ENCODE results near the gene BPGM.
"Not testable (repeated sequence)": the region's sequence is repeated elsewhere in the genome, so short reads cannot be mapped to it uniquely, and the experiment has no call there.

BPGM gene

DNA sequence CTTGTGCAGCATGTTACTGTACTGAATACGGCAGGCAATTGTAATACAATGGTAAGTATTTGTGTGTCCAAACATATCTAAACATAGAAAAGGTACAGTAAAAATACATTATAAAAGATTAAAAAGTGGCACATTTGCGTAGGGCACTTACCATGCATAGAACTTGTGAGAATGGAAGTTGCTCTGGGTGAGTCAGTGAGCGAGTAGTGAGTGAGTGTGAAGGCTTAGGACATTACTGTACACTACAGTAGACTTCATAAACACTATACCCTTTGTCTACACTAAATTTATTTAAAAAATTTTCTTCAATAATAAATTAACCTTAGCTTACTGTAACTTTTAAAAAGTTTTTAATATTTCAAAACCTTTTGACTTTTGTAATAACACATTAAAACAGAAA lies 37.5 kb downstream of the BPGM start:
- in situ Hi-C loops (cut with HindIII; ENCODE audit: low pct_unique_long_range_greater_than_20kb, low sequenced_read_pairs): no loop called here
- DNase-seq (ENCODE audit: low read depth in 1 of 2, low spot score in 1 of 2): no peak
- TF ChIP-seq JUND (IDR thresholded peaks at IDR 0.05; ENCODE audit: low read depth): no peak

DNA sequence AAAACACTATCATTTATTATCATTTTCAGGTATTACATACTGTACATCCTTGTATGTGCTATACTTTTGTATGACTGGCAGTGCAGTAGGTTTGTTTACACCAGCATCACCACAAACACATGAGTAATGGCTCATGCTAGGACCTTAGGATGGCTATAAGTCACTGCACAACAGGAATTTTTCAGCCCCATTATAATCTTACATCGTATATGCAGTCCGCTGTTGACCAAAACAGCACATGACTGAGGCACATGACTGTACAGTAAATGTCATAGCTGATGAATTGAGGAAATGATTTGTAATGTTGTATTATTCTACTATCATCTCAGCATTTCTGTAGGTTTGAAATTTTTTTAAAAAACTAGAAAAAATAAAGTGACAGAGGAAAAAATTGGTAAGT lies 38.6 kb downstream of the BPGM start:
- in situ Hi-C loops (cut with HindIII; ENCODE audit: low pct_unique_long_range_greater_than_20kb, low sequenced_read_pairs): no loop called here
- no peak for TF ChIP-seq JUND (IDR thresholded peaks at IDR 0.05; ENCODE audit: low read depth)
- DNase-seq (ENCODE audit: low read depth in 1 of 2, low spot score in 1 of 2): no peak

DNA sequence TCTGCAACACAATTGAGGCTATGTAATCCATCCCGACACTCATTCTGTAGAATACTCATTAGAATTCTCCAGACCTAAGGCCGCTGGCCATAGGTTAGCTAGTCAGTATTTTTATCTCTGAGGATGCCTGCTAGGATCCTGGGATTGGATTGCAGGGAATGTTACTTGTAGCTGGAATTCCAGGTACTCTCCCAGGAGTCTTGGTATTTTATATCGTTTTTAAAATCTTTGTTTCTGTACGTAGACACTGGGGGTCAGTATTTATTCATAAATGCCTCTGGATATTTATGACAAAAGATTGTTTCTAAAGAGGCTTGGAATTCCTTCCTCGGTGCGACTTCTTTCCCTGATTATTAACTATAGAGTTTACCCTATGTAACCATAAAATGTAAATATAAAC lies 40.1 kb downstream of the BPGM start:
- in situ Hi-C loops (cut with HindIII; ENCODE audit: low pct_unique_long_range_greater_than_20kb, low sequenced_read_pairs): no loop called here
- DNase-seq (ENCODE audit: low read depth in 1 of 2, low spot score in 1 of 2): peak in 1 of 2 experiments; percentile 28
- no peak for TF ChIP-seq JUND (IDR thresholded peaks at IDR 0.05; ENCODE audit: low read depth)

- DNase-seq (ENCODE audit: low read depth in 1 of 2, low spot score in 1 of 2); in situ Hi-C loops (cut with HindIII; ENCODE audit: low pct_unique_long_range_greater_than_20kb, low sequenced_read_pairs): not testable (repeated sequence)
These were observed 42.9 kb downstream of the BPGM start for GRCh38 chr7:134689550-134689949.

GRCh38 chr7:134690016-134690415 lies 43.4 kb downstream of the BPGM start:
- in situ Hi-C loops (cut with HindIII; ENCODE audit: low pct_unique_long_range_greater_than_20kb, low sequenced_read_pairs): no loop called here
- peak in 1 of 2 experiments; percentile 48 for DNase-seq (ENCODE audit: low read depth in 1 of 2, low spot score in 1 of 2)
- TF ChIP-seq JUND (IDR thresholded peaks at IDR 0.05; ENCODE audit: low read depth): no peak

- TF ChIP-seq JUND (IDR thresholded peaks at IDR 0.05; ENCODE audit: low read depth): no peak
- in situ Hi-C loops (cut with HindIII; ENCODE audit: low pct_unique_long_range_greater_than_20kb, low sequenced_read_pairs): no loop called here
- DNase-seq (ENCODE audit: low read depth in 1 of 2, low spot score in 1 of 2): no peak
These were observed 44.2 kb downstream of the BPGM start for GRCh38 chr7:134690614-134691504.

DNA sequence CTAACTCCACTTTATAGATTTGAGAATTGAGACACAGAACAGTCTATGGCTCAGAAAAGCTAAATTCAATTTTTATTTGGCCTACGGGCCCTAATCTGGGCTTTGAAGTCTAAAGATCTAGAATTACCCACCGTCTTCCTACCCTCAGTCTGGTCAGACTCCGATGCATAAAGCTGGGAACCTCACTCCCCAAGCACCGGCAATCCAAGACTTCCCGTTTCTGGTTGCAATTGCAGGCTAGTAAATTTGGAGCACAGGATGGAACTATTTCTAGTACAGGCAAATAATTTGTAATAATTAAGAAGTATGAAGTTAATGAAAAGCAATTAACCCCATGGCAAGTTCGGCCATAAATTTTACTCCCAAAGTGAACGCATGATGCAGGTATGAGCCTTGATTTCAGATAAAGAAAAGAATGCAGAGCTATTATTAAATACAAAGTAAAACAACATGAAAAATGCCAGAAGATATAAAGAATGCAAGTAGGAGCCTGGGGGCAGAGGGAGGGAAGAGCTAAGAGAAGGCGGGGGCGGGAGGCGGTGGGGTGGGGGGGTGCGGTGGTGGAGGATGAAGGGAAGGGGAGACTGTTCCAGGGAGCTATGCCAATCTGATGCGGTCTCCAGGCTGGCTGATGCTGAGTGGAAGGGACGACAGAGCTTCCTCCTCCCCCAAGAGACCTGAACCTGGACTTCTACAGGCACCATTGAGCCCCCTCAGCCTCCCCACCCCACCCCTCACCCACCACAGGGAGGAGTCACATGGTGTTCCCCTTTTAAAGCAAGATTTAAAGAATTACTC lies 45.1 kb downstream of the BPGM start:
- peak in 1 of 2 experiments; percentile 32 for DNase-seq (ENCODE audit: low read depth in 1 of 2, low spot score in 1 of 2)
- no peak for TF ChIP-seq JUND (IDR thresholded peaks at IDR 0.05; ENCODE audit: low read depth)
- in situ Hi-C loops (cut with HindIII; ENCODE audit: low pct_unique_long_range_greater_than_20kb, low sequenced_read_pairs): no loop called here

DNA sequence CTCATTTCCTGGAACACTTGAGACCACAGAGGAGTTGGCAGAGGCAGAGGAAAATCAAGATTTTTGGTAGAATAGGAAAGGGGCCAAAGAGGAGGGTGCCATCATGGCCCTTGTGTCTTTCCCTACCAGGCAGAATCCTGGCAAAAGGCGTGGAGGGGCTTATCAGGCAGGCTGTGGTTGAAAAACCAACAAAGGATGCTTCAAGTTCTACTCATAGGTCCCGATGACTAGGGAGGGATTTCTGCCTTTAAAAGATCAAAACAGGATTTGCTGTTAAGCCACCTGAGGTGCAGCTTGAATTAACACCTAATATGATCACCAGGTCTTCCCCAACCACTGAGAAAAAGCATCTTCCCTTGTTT lies 45.7 kb downstream of the BPGM start:
- DNase-seq (ENCODE audit: low read depth in 1 of 2, low spot score in 1 of 2): no peak
- in situ Hi-C loops (cut with HindIII; ENCODE audit: low pct_unique_long_range_greater_than_20kb, low sequenced_read_pairs): no loop called here
- TF ChIP-seq JUND (IDR thresholded peaks at IDR 0.05; ENCODE audit: low read depth): no peak

DNA sequence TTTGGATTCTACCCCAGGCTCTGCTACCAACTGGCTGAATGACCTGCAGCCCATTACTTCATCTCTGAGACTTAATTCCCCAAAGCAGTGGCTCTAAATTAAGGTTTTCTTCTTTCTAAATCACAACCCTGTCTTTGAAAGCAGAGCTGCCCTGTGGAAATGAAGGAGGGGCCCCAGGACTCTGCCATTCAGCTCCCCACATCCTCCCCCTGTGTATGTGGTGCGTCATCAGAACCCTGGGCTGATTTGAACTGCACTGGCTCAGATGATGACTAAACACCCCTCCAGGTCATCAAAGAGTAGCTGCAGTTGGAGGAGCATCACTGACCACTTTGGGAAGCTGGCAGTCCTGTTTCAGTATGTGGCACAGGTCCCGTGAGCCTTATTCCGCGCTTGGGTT lies 46.6 kb downstream of the BPGM start:
- DNase-seq (ENCODE audit: low read depth in 1 of 2, low spot score in 1 of 2): no peak
- no peak for TF ChIP-seq JUND (IDR thresholded peaks at IDR 0.05; ENCODE audit: low read depth)
- in situ Hi-C loops (cut with HindIII; ENCODE audit: low pct_unique_long_range_greater_than_20kb, low sequenced_read_pairs): no loop called here

DNA sequence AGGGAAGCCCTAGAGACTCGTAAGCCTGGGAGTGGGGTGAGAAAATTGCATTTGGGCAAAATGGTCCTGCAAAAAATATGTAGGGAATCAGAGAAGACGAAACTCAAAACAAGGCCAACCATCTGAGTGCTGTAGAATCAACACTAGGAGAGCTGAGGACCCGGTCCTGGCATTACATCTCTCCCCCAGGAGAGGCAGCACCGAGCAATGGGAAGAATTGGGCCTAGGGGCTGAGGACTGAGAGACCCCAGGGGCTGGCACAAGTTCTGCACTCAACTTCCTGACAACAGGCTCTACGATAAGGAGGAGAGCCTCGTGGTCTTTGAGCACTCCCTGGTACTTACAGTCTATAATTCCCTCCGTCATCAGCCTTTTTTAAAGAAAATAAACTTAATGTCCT lies 47.6 kb downstream of the BPGM start:
- TF ChIP-seq JUND (IDR thresholded peaks at IDR 0.05; ENCODE audit: low read depth): no peak
- no peak for DNase-seq (ENCODE audit: low read depth in 1 of 2, low spot score in 1 of 2)
- in situ Hi-C loops (cut with HindIII; ENCODE audit: low pct_unique_long_range_greater_than_20kb, low sequenced_read_pairs): no loop called here

GRCh38 chr7:134694767-134695166 lies 48.1 kb downstream of the BPGM start:
- in situ Hi-C loops (cut with HindIII; ENCODE audit: low pct_unique_long_range_greater_than_20kb, low sequenced_read_pairs): no loop called here
- no peak for DNase-seq (ENCODE audit: low read depth in 1 of 2, low spot score in 1 of 2)
- TF ChIP-seq JUND (IDR thresholded peaks at IDR 0.05; ENCODE audit: low read depth): no peak

- TF ChIP-seq JUND (IDR thresholded peaks at IDR 0.05; ENCODE audit: low read depth): no peak
- DNase-seq (ENCODE audit: low read depth in 1 of 2, low spot score in 1 of 2): no peak
- in situ Hi-C loops (cut with HindIII; ENCODE audit: low pct_unique_long_range_greater_than_20kb, low sequenced_read_pairs): no loop called here
These were observed 48.7 kb downstream of the BPGM start for GRCh38 chr7:134695321-134695860.

DNA sequence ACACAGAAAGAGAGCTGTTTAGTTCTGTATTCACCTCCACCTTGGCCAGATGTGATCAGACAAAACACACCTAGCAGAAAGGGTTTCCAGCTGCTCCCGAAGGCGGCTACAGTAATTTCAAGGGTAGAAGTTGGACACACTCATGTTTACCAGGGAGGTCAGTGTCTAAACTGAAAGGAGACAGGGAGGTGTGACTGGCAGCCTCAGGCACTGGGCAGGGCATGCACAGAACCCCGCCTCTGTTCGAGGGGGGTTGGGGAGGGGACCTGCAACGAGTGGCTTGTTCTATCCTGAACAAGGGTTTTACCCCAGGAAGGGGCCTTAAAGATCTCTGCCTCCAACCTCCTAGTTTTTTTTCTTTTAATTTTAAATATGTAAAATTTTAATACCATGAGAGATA lies 49.6 kb downstream of the BPGM start:
- peak; percentile 18 to 81 for DNase-seq (ENCODE audit: low read depth in 1 of 2, low spot score in 1 of 2)
- TF ChIP-seq JUND (IDR thresholded peaks at IDR 0.05; ENCODE audit: low read depth): no peak
- in situ Hi-C loops (cut with HindIII; ENCODE audit: low pct_unique_long_range_greater_than_20kb, low sequenced_read_pairs): no loop called here
